Retinal pigment epithelial cell (primary cell): ENCODE data around the gene CPA5.

Source experiments
- DNase-seq: peaks from one replicate; pipeline ENCODE4 v3.0.0-alpha.2; 2010; ENCODE audit warnings: low read depth
- H3K4me3 ChIP-seq: 2 replicates; pipeline ENCODE4 v1.5.1; 2011; ENCODE audit warnings: mild to moderate bottlenecking, low read length, control low read depth, moderate library complexity
- CTCF ChIP-seq: conservative IDR thresholded peaks from 2 replicates; pipeline ENCODE4 v1.5.1; 2011; ENCODE audit warnings: low read depth, low read length, control low read depth, inconsistent platforms

The CPA5 gene

GRCh38 chr7:130365511-130366441, 21.2 kb downstream of the CPA5 start:
- DNase-seq = no peak
- H3K4me3 ChIP-seq = no peak overlapping the region
- TF ChIP-seq CTCF = no peak

DNA sequence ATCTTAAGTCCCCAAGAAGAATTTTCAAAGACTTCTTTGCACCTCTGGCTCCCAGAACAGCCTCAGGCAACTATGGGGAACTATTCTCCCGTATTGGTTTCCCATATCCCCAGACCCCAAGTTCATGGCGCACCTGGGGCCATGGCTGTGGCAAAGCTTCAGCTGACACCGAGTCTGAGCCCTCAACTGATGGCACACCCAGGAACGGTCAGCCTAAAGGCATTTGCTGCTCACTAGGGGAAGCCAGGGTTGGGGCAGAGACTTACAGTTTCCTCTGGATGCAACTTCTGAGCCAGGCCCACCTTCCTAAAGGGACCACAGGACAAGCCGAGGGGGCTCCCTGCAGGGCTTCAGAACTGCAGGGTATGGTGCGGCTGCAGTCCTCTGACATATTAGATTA, 21.9 kb downstream of the CPA5 start:
- no peak for DNase-seq
- no peak overlapping the region for H3K4me3 ChIP-seq
- TF ChIP-seq CTCF = no peak

DNA sequence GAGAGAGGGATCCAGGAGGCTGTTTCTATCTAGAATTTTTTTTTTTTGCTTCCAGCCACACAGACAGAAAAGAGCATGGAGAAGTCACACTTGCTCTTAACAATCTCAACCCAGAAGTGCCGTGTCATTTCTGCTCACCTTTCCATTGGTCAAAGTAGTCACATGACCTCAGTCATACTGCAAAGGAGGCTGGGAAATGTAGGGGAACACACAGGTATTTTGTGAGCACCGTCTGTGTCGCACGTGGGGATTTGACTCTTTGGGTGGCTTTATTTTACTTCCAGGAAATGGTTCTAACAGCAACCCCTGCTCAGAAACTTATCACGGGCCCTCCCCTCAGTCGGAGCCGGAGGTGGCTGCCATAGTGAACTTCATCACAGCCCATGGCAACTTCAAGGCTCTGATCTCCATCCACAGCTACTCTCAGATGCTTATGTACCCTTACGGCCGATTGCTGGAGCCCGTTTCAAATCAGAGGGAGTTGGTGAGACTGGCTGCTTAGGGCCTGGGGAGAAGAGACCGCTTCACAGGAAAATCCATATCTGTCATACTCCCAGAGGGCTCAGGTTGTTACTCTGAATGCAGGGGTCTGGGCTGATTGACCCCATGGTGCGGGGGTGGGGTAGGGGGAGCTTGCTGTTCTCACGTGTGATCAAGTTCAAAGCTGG, 22.6 kb downstream of the CPA5 start:
- DNase-seq = no peak
- TF ChIP-seq CTCF = no peak
- no peak overlapping the region for H3K4me3 ChIP-seq

GRCh38 chr7:130367836-130368746, 23.5 kb downstream of the CPA5 start:
- TF ChIP-seq CTCF = no peak
- DNase-seq = no peak
- H3K4me3 ChIP-seq = no peak overlapping the region

DNA sequence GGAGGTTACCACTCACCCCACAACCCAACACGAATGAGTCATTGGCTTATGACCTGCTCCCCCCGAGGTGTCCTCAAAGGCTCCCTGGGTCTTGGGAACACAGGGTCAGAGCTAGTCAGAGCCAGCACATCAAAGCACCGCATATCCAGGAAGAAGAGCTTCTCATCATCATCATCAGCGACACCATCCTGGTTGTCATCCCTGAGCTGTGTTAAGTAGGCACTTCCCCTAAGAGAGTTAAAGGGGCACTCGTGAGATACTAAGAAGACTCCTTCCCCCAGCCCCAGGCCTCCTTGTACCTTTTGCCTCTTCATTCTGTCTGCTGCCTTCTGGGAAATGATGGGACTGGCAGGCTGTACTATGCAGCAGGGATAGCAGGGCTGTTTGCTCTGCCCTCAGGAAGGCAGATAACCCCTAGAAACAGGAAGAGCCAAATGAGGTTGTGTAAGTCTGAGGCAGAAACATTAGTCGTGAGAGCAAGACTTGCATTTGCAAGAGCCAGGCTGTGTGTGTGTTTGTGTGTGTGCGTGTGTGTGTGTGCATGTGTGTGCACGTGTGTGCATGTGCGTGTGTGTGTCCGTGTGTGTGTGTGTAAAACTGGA, 24.6 kb downstream of the CPA5 start:
- no peak overlapping the region for H3K4me3 ChIP-seq
- no peak for TF ChIP-seq CTCF
- no peak for DNase-seq

- no peak overlapping the region for H3K4me3 ChIP-seq
- TF ChIP-seq CTCF = no peak
- DNase-seq = no peak
Observed at GRCh38 chr7:130369831-130370550, 25.4 kb downstream of the CPA5 start.
